ENCODE data around the gene B4GALNT1. TPM values are rescaled to one million over a fixed set of nuclear protein-coding genes. Genes with fewer than 3 reads are reported as not detected.
A peak's percentile ranks its signal among the peaks of the same experiment; 100 is the strongest.

B4GALNT1 gene
- total and polyA plus RNA-seq, 10 of the 15 experiments (the other 5 are each of a cell fraction or from before 2014, with no cell fraction given) = 0.01 to 0.38 (median 0.14) TPM; not detected in 3

GRCh38 chr12:57590864-57591781, 41.9 kb downstream of the B4GALNT1 start, which contains the start of gene PIP4K2C (continued):
- TF ChIP-seq, protein P1, sequence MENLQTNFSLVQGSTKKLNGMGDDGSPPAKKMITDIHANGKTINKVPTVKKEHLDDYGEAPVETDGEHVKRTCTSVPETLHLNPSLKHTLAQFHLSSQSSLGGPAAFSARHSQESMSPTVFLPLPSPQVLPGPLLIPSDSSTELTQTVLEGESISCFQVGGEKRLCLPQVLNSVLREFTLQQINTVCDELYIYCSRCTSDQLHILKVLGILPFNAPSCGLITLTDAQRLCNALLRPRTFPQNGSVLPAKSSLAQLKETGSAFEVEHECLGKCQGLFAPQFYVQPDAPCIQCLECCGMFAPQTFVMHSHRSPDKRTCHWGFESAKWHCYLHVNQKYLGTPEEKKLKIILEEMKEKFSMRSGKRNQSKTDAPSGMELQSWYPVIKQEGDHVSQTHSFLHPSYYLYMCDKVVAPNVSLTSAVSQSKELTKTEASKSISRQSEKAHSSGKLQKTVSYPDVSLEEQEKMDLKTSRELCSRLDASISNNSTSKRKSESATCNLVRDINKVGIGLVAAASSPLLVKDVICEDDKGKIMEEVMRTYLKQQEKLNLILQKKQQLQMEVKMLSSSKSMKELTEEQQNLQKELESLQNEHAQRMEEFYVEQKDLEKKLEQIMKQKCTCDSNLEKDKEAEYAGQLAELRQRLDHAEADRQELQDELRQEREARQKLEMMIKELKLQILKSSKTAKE (IDR thresholded peaks at IDR 0.05; ENCODE audit: low read depth, poor library complexity, severe bottlenecking) = no peak
- TF ChIP-seq CREB1 (IDR thresholded peaks at IDR 0.05; ENCODE audit: low read depth) (peak; percentile 47; the same call in 1 of the 2 replicates), ZSCAN29 (IDR thresholded peaks at IDR 0.05) (no peak), BCL11A (IDR thresholded peaks at IDR 0.05; ENCODE audit: low read depth, low read length) (no peak), E2F8 (IDR thresholded peaks at IDR 0.05; ENCODE audit: low read depth, partially characterized antibody) (no peak), POLR2A (IDR thresholded peaks at IDR 0.05; ENCODE audit: low read depth, low read length) (peak; percentile 93), MTA2 (IDR thresholded peaks at IDR 0.05; ENCODE audit: low read depth) (no peak), SMC3 (IDR thresholded peaks at IDR 0.05; ENCODE audit: borderline replicate concordance, low read length) (no peak), NFYA (IDR thresholded peaks at IDR 0.05; ENCODE audit: borderline replicate concordance, low read depth, low read length) (no peak), SREBF2 (IDR thresholded peaks at IDR 0.05; ENCODE audit: low read length) (no peak), ATF7 (IDR thresholded peaks at IDR 0.05; ENCODE audit: low read depth) (no peak), FOXM1 (IDR thresholded peaks at IDR 0.05; ENCODE audit: low read depth, low read length) (no peak), ETV6 (conservative IDR thresholded peaks at IDR 0.05 in 1 of 2, IDR thresholded peaks at IDR 0.05 in 1 of 2; ENCODE audit: borderline replicate concordance in 1 of 2, low read depth in 1 of 2) (no peak), HCFC1 (IDR thresholded peaks at IDR 0.05; ENCODE audit: low read length) (peak; percentile 37; the same call in 1 of the 2 replicates), CREM (IDR thresholded peaks at IDR 0.05; ENCODE audit: low read depth) (peak; percentile 28; the same call in 1 of the 2 replicates), MLLT1 (IDR thresholded peaks at IDR 0.05) (no peak), SMAD1 (IDR thresholded peaks at IDR 0.05; ENCODE audit: low read depth, partially characterized antibody) (no peak)
- TF ChIP-seq, protein P2, sequence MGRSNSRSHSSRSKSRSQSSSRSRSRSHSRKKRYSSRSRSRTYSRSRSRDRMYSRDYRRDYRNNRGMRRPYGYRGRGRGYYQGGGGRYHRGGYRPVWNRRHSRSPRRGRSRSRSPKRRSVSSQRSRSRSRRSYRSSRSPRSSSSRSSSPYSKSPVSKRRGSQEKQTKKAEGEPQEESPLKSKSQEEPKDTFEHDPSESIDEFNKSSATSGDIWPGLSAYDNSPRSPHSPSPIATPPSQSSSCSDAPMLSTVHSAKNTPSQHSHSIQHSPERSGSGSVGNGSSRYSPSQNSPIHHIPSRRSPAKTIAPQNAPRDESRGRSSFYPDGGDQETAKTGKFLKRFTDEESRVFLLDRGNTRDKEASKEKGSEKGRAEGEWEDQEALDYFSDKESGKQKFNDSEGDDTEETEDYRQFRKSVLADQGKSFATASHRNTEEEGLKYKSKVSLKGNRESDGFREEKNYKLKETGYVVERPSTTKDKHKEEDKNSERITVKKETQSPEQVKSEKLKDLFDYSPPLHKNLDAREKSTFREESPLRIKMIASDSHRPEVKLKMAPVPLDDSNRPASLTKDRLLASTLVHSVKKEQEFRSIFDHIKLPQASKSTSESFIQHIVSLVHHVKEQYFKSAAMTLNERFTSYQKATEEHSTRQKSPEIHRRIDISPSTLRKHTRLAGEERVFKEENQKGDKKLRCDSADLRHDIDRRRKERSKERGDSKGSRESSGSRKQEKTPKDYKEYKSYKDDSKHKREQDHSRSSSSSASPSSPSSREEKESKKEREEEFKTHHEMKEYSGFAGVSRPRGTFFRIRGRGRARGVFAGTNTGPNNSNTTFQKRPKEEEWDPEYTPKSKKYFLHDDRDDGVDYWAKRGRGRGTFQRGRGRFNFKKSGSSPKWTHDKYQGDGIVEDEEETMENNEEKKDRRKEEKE (IDR thresholded peaks at IDR 0.05) = no peak
- TF ChIP-seq, protein P3, sequence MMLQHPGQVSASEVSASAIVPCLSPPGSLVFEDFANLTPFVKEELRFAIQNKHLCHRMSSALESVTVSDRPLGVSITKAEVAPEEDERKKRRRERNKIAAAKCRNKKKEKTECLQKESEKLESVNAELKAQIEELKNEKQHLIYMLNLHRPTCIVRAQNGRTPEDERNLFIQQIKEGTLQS (IDR thresholded peaks at IDR 0.05; ENCODE audit: borderline replicate concordance, extremely low read depth, low read depth, low read length) = peak; percentile 74; the same call in 1 of the 2 replicates
